CD4-positive, CD25-positive, alpha-beta regulatory T cell (primary cell): Measurements from ENCODE around the gene PDE6D. TPM values are rescaled to one million over a fixed set of nuclear protein-coding genes. Genes with fewer than 3 reads are reported as not detected.
A peak's percentile ranks its signal among the peaks of the same experiment; 100 is the strongest.

ENCODE experiments used
- ATAC-seq, 2 donors: fragments of 150-1000 bp; cut with Tn5 transposase; one replicate each; pipeline ENCODE4 v1.10.0; 2021; ENCODE audit warnings: low read depth in 2 of 2, moderate number of reproducible peaks in 2 of 2, moderate library complexity in 1 of 2
- DNase-seq, 3 donors: peaks; one replicate each; pipeline versions ENCODE4 v3.0.0 to v3.0.0-alpha.2; 2012 to 2022; ENCODE audit warnings: mixed read lengths in 1 of 3
- H3K27ac ChIP-seq: one replicate; pipeline ENCODE4 v1.7.0; 2013; ENCODE audit warnings: mild to moderate bottlenecking, low read length; ENCODE audit not compliant: insufficient read depth, poor library complexity, severe bottlenecking
- H3K27me3 ChIP-seq: one replicate; pipeline ENCODE4 v1.7.0; 2013; ENCODE audit warnings: low read length; ENCODE audit not compliant: control insufficient read depth, insufficient read depth
- H3K36me3 ChIP-seq: one replicate; pipeline ENCODE4 v1.7.0; 2013; ENCODE audit warnings: mild to moderate bottlenecking, low read length, moderate library complexity; ENCODE audit not compliant: control insufficient read depth, insufficient read depth
- H3K4me1 ChIP-seq: 2 replicates; pipeline ENCODE4 v1.7.0; 2013; ENCODE audit warnings: mild to moderate bottlenecking, low read length; ENCODE audit not compliant: insufficient read depth, control insufficient read depth, poor library complexity, severe bottlenecking
- H3K4me3 ChIP-seq: one replicate; pipeline ENCODE4 v1.7.0; 2013; ENCODE audit warnings: low read depth, mild to moderate bottlenecking, low read length, moderate library complexity
- H3K9me3 ChIP-seq, 2 experiments: 1 replicate in 1 of 2; 2 replicates in 1 of 2; pipeline ENCODE4 v1.7.0; 2013; ENCODE audit warnings: low read length in 2 of 2, mild to moderate bottlenecking in 1 of 2, moderate library complexity in 1 of 2; ENCODE audit not compliant: control insufficient read depth in 2 of 2
- H3K27ac Mint-ChIP-seq, 3 donors: one replicate each; pipeline ENCODE4 v1.8.0; 2020 to 2022; ENCODE audit warnings: mild to moderate bottlenecking in 3 of 3, mixed read lengths in 3 of 3, moderate library complexity in 2 of 3
- H3K27me3 Mint-ChIP-seq: one replicate; pipeline ENCODE4 v1.8.0; 2022; ENCODE audit warnings: mild to moderate bottlenecking, mixed read lengths
- H3K36me3 Mint-ChIP-seq: one replicate; pipeline ENCODE4 v1.8.0; 2020; ENCODE audit warnings: mixed read lengths
- H3K4me1 Mint-ChIP-seq, 4 donors: one replicate each; pipeline ENCODE4 v1.8.0; 2020 to 2022; ENCODE audit warnings: mixed read lengths in 4 of 4, mild to moderate bottlenecking in 1 of 4
- H3K4me3 Mint-ChIP-seq, 4 donors: one replicate each; pipeline ENCODE4 v1.8.0; 2020 to 2022; ENCODE audit warnings: mild to moderate bottlenecking in 4 of 4, mixed read lengths in 4 of 4, moderate library complexity in 3 of 4
- H3K9me3 Mint-ChIP-seq, 7 donors: one replicate each; pipeline ENCODE4 v1.8.0; 2020 to 2022; ENCODE audit warnings: mixed read lengths in 7 of 7, mild to moderate bottlenecking in 3 of 7, moderate library complexity in 2 of 7
- polyA plus RNA-seq, 4 donors: library from polyadenylated mRNA; unstranded; fragments of 300-500 nt; fragmentation: Illumina TruSeq; gene quantifications; one replicate each; pipeline ENCODE4 v1.2.3, GENCODE V29; 2021
- total RNA-seq: library from RNA; stranded (reverse); gene quantifications from one replicate; pipeline ENCODE4 v1.2.3, GENCODE V29; 2022

Gene PDE6D
- total and polyA plus RNA-seq, 5 donors from 2014 or later, result 25.7 to 82.2 (median 59.5) TPM

- H3K36me3 Mint-ChIP-seq, result peaks cover 6% of the 10 kb centered on the region
Measured at GRCh38 chr2:231743376-231744116, 37.5 kb downstream of the PDE6D start.

DNA sequence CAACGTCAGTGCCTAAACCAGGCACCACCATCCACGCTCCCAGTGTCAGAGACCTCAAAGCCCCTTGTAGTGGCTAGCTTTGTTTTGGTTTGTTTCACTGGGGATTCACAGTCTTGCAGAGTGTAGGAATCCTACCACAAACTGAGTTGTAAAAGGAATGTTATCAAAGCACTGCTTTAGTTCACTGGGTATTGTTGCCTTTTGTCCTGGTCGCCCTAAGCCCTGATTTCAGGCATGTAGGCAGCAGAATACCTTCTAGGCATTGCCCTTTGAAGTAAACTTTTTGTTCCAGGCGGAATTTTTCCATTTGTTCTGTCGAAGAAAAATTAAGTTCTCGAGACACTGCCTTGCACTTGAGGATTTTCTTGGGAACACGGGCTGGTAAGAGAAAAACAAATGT, 43.3 kb downstream of the PDE6D start:
- Histone ChIP-seq H3K36me3 (peaks cover 23% of the 10 kb centered on the region), H3K4me3 (no peak overlapping the region), H3K27ac (no peak overlapping the region), H3K27me3 (no peaks in the 10 kb centered on the region), H3K9me3 (no peaks in the 10 kb centered on the region), H3K4me1 (no peaks in the 10 kb centered on the region)
- Mint-ChIP-seq H3K9me3 (no peaks in the 10 kb centered on the region), H3K27ac (no peak overlapping the region), H3K4me1 (peaks cover 0 to 6% (median 3%) of the 10 kb centered on the region in 4 donors), H3K36me3 (peaks cover 31% of the 10 kb centered on the region), H3K27me3 (no peaks in the 10 kb centered on the region), H3K4me3 (no peak overlapping the region)
- ATAC-seq (no peak), DNase-seq (no peak)

More at GRCh38 chr2:231743376-231744116, 37.5 kb downstream of the PDE6D start:
- Histone ChIP-seq H3K27ac (no peak overlapping the region), H3K9me3 (no peaks in the 10 kb centered on the region), H3K27me3 (no peaks in the 10 kb centered on the region), H3K36me3 (no peaks in the 10 kb centered on the region), H3K4me3 (no peak overlapping the region), H3K4me1 (no peaks in the 10 kb centered on the region)
- peaks cover 5% of the 10 kb centered on the region for H3K27me3 Mint-ChIP-seq
- DNase-seq (no peak), ATAC-seq (no peak)
- no peak overlapping the region for H3K27ac Mint-ChIP-seq
- H3K4me3 Mint-ChIP-seq, result no peak overlapping the region
- no peaks in the 10 kb centered on the region for H3K9me3 Mint-ChIP-seq
- H3K4me1 Mint-ChIP-seq, result peaks cover 2 to 12% (median 4%) of the 10 kb centered on the region in 4 donors

GRCh38 chr2:231732604-231733003, 48.5 kb downstream of the PDE6D start:
- Histone ChIP-seq H3K36me3 (peaks cover 30% of the 10 kb centered on the region), H3K4me3 (no peak overlapping the region), H3K4me1 (no peaks in the 10 kb centered on the region), H3K27me3 (no peaks in the 10 kb centered on the region), H3K9me3 (no peaks in the 10 kb centered on the region), H3K27ac (no peak overlapping the region)
- peaks cover 0 to 3% (median 0%) of the 10 kb centered on the region in 4 donors for H3K4me1 Mint-ChIP-seq
- no peak overlapping the region for H3K4me3 Mint-ChIP-seq
- no peak overlapping the region for H3K27ac Mint-ChIP-seq
- no peaks in the 10 kb centered on the region for H3K9me3 Mint-ChIP-seq
- no peaks in the 10 kb centered on the region for H3K27me3 Mint-ChIP-seq
- peaks cover 28% of the 10 kb centered on the region for H3K36me3 Mint-ChIP-seq
- no peak for DNase-seq
- ATAC-seq, result no peak

- Mint-ChIP-seq H3K27ac (peak overlapping the region in 1 of 3 donors; percentile 84), H3K27me3 (no peaks in the 10 kb centered on the region), H3K9me3 (no peaks in the 10 kb centered on the region), H3K36me3 (peaks cover 12% of the 10 kb centered on the region), H3K4me3 (no peak overlapping the region), H3K4me1 (peaks cover 0 to 4% (median 0%) of the 10 kb centered on the region in 4 donors)
- Histone ChIP-seq H3K27ac (no peak overlapping the region), H3K27me3 (no peaks in the 10 kb centered on the region), H3K4me3 (no peak overlapping the region), H3K36me3 (peaks cover 9% of the 10 kb centered on the region), H3K4me1 (no peaks in the 10 kb centered on the region), H3K9me3 (no peaks in the 10 kb centered on the region)
- ATAC-seq (no peak), DNase-seq (no peak)
Measured at GRCh38 chr2:231727621-231728020, 53.5 kb downstream of the PDE6D start.

GRCh38 chr2:231726276-231726675, 54.8 kb downstream of the PDE6D start:
- Mint-ChIP-seq H3K27ac (no peak overlapping the region), H3K9me3 (no peaks in the 10 kb centered on the region), H3K4me1 (peaks cover 0 to 4% (median 0%) of the 10 kb centered on the region in 4 donors), H3K27me3 (no peaks in the 10 kb centered on the region), H3K36me3 (peaks cover 7% of the 10 kb centered on the region), H3K4me3 (no peak overlapping the region)
- no peak for DNase-seq
- no peak overlapping the region for H3K27ac ChIP-seq
- no peaks in the 10 kb centered on the region for H3K36me3 ChIP-seq
- no peak for ATAC-seq
- H3K27me3 ChIP-seq, result no peaks in the 10 kb centered on the region
- no peaks in the 10 kb centered on the region for H3K4me1 ChIP-seq
- H3K9me3 ChIP-seq, result no peaks in the 10 kb centered on the region
- no peak overlapping the region for H3K4me3 ChIP-seq

DNA sequence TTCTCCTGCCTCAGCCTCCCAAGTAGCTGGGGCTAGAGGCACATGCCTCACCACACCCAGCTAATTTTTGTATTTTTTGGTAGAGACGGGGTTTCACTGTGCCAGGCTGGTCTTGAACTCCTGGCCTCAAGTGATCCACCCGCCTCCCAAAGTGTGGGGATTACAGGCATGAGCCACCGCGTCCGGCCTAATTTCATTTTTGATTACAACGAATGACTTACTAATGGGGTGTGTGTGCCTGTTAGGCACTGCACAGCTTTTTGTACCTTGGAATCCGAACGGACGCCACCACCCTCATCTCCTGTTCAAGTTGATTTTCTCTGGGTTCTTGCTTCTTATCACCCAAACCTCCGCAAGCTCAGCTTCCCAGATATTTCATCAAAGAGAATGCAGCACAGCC, 55.6 kb downstream of the PDE6D start:
- peaks cover 0 to 4% (median 2%) of the 10 kb centered on the region in 4 donors for H3K4me1 Mint-ChIP-seq
- ATAC-seq (no peak), DNase-seq (no peak)
- H3K4me3 Mint-ChIP-seq, result no peak overlapping the region
- peaks cover 5% of the 10 kb centered on the region for H3K36me3 Mint-ChIP-seq
- Histone ChIP-seq H3K9me3 (no peaks in the 10 kb centered on the region), H3K27ac (no peak overlapping the region), H3K4me3 (no peak overlapping the region), H3K36me3 (no peaks in the 10 kb centered on the region), H3K4me1 (no peaks in the 10 kb centered on the region), H3K27me3 (no peaks in the 10 kb centered on the region)
- peaks cover 4% of the 10 kb centered on the region for H3K27me3 Mint-ChIP-seq
- no peaks in the 10 kb centered on the region for H3K9me3 Mint-ChIP-seq
- H3K27ac Mint-ChIP-seq, result no peak overlapping the region

DNA sequence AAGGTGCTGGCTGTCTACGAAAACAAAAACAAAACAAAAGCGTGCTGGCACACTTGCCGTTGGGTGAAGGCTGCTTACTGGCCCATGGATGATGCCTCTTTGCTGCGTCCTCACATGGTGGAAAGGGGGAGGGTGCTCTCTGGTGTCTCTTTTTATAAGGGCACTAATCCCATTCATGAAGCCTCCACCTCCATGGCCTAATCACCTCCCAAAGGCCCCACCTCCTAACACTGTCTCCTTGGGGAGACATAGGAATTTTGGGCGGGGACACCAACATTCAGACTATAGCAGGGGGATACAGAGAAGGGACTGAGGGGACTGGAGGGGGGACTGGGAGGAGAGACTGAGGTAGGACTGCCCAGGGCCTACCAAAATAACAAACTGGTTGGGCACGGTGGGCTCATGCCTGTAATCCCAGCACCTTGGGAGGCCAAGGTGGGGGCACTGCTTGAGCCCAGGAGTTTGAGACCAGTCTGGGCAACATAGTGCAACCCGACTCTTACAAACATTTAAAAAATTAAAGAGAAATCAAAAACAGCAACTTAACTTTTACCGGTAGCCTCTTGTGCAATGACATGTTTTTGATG, 58.3 kb downstream of the PDE6D start:
- Histone ChIP-seq H3K4me1 (no peaks in the 10 kb centered on the region), H3K27ac (no peak overlapping the region), H3K27me3 (no peaks in the 10 kb centered on the region), H3K36me3 (no peaks in the 10 kb centered on the region), H3K9me3 (no peaks in the 10 kb centered on the region), H3K4me3 (no peak overlapping the region)
- Mint-ChIP-seq H3K27me3 (peaks cover 4% of the 10 kb centered on the region), H3K4me3 (no peak overlapping the region), H3K27ac (no peak overlapping the region), H3K36me3 (no peaks in the 10 kb centered on the region), H3K9me3 (no peaks in the 10 kb centered on the region), H3K4me1 (peaks cover 0 to 5% (median 2%) of the 10 kb centered on the region in 4 donors)
- ATAC-seq (no peak), DNase-seq (no peak)
